Caco-2 (cell line): ENCODE results near the gene PLAGL1. TPM values are rescaled to one million over a fixed set of nuclear protein-coding genes. Genes with fewer than 3 reads are reported as not detected.

Experiments used
- BruUV-seq: library from RNA; stranded (reverse); fragments of 400-500 nt; replicated peaks from 2 replicates; lab custom pipeline; 2021; lab: Mats Ljungman, UMichigan
- CTCF ChIA-PET: fragments of 300-600 bp; sonication (Branson Sonifier 250); formaldehyde crosslinking; loops from one replicate; lab custom pipeline; 2022; ENCODE audit warnings: antibody characterized with exemption; lab: Charles Lee
- POLR2A ChIA-PET: fragments of 300-600 bp; sonication (Branson Sonifier 250); formaldehyde crosslinking; loops from one replicate; lab custom pipeline; 2022; ENCODE audit warnings: antibody characterized with exemption; lab: Charles Lee
- DNase-seq, 2 experiments: peaks; one replicate each; pipeline versions ENCODE4 v3.0.0 to v3.0.0-alpha.2; 2020 to 2022
- H3K27me3 ChIP-seq: replicated peaks from 2 replicates; pipeline ENCODE4 v1.6.0; 2011; ENCODE audit warnings: low read length; ENCODE audit not compliant: control insufficient read depth, insufficient read depth
- H3K36me3 ChIP-seq: 2 replicates; pipeline ENCODE4 v1.5.1; 2011; ENCODE audit warnings: low read length; ENCODE audit not compliant: control insufficient read depth, insufficient read depth
- H3K4me1 ChIP-seq: fragments of 250-450 bp; sonication (Bioruptor Pico); 2 replicates; pipeline ENCODE4 v1.5.1; 2020; ENCODE audit warnings: mild to moderate bottlenecking
- H3K4me3 ChIP-seq: 2 replicates; pipeline ENCODE4 v1.5.1; 2011; ENCODE audit warnings: low read depth, mild to moderate bottlenecking, control low read depth, low read length
- H3K9me3 ChIP-seq: fragments of 250-450 bp; sonication (Bioruptor Pico); 2 replicates; pipeline ENCODE4 v1.5.1; 2020; ENCODE audit warnings: mild to moderate bottlenecking, moderate library complexity
- H3K27ac Mint-ChIP-seq: one replicate; pipeline ENCODE4 v1.8.0; 2022; ENCODE audit warnings: mixed read lengths; ENCODE audit not compliant: unreplicated experiment
- H3K27me3 Mint-ChIP-seq: one replicate; pipeline ENCODE4 v1.8.0; 2022; ENCODE audit warnings: mixed read lengths; ENCODE audit not compliant: insufficient read depth, unreplicated experiment
- H3K36me3 Mint-ChIP-seq: one replicate; pipeline ENCODE4 v1.8.0; 2022; ENCODE audit warnings: mild to moderate bottlenecking, mixed read lengths; ENCODE audit not compliant: insufficient read depth, unreplicated experiment
- H3K4me1 Mint-ChIP-seq: one replicate; pipeline ENCODE4 v1.8.0; 2022; ENCODE audit warnings: low read depth, mixed read lengths; ENCODE audit not compliant: unreplicated experiment
- H3K4me3 Mint-ChIP-seq: one replicate; pipeline ENCODE4 v1.8.0; 2022; ENCODE audit warnings: mild to moderate bottlenecking, moderate library complexity, mixed read lengths; ENCODE audit not compliant: unreplicated experiment
- H3K9me3 Mint-ChIP-seq: one replicate; pipeline ENCODE4 v1.8.0; 2022; ENCODE audit warnings: mixed read lengths; ENCODE audit not compliant: unreplicated experiment
- intact Hi-C: fragments of 100-400 bp; cut with micrococcal nuclease; formaldehyde crosslinking; loops from one replicate; pipeline ENCODE4 v1.10.0; 2022; ENCODE audit not compliant: unreplicated experiment
- total RNA-seq: library from RNA; stranded (reverse); gene quantifications from 2 replicates; pipeline ENCODE4 v1.2.3, GENCODE V29; 2022
- TF ChIP-seq, protein P1 (sequence below), 2 experiments: fragments of 200-600 bp in 1 of 2; IDR thresholded peaks; 1 replicate in 1 of 2; 2 replicates in 1 of 2; pipeline versions ENCODE4 v1.5.1 to v1.8.0; 2011 to 2022; ENCODE audit warnings: antibody characterized with exemption in 1 of 2, control low read depth in 1 of 2, inconsistent platforms in 1 of 2, low read depth in 1 of 2, low read length in 1 of 2, mild to moderate bottlenecking in 1 of 2, moderate library complexity in 1 of 2; ENCODE audit not compliant: insufficient read depth in 1 of 2, severe bottlenecking in 1 of 2, unreplicated experiment in 1 of 2

The PLAGL1 gene
- total RNA-seq, 1 experiment from 2014 or later: 0.70 TPM

- no peak for DNase-seq
- peaks cover 3% of the 10 kb centered on the region for H3K27me3 Mint-ChIP-seq
- H3K36me3 Mint-ChIP-seq: no peaks in the 10 kb centered on the region
- Histone ChIP-seq H3K27me3 (no peaks in the 10 kb centered on the region), H3K36me3 (no peaks in the 10 kb centered on the region), H3K9me3 (no peaks in the 10 kb centered on the region), H3K4me3 (no peak overlapping the region), H3K4me1 (no peaks in the 10 kb centered on the region)
- POLR2A ChIA-PET: no interaction called here
- H3K9me3 Mint-ChIP-seq: no peaks in the 10 kb centered on the region
- H3K4me1 Mint-ChIP-seq: no peaks in the 10 kb centered on the region
- intact Hi-C loops: no loop called here
- no TSS peak for BruUV-seq
- H3K27ac Mint-ChIP-seq: no peak overlapping the region
- H3K4me3 Mint-ChIP-seq: no peak overlapping the region
- CTCF ChIA-PET: no interaction called here
- TF ChIP-seq, protein P1, sequence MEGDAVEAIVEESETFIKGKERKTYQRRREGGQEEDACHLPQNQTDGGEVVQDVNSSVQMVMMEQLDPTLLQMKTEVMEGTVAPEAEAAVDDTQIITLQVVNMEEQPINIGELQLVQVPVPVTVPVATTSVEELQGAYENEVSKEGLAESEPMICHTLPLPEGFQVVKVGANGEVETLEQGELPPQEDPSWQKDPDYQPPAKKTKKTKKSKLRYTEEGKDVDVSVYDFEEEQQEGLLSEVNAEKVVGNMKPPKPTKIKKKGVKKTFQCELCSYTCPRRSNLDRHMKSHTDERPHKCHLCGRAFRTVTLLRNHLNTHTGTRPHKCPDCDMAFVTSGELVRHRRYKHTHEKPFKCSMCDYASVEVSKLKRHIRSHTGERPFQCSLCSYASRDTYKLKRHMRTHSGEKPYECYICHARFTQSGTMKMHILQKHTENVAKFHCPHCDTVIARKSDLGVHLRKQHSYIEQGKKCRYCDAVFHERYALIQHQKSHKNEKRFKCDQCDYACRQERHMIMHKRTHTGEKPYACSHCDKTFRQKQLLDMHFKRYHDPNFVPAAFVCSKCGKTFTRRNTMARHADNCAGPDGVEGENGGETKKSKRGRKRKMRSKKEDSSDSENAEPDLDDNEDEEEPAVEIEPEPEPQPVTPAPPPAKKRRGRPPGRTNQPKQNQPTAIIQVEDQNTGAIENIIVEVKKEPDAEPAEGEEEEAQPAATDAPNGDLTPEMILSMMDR (IDR thresholded peaks at IDR 0.05; ENCODE audit: insufficient read depth in 1 of 2, low read depth in 1 of 2, low read length in 1 of 2, severe bottlenecking in 1 of 2, unreplicated experiment in 1 of 2): no peak
These were observed 71.0 kb downstream of the PLAGL1 start for GRCh38 chr6:143936778-143937667.

GRCh38 chr6:143936347-143936746 lies 71.7 kb downstream of the PLAGL1 start:
- Histone ChIP-seq H3K4me1 (no peaks in the 10 kb centered on the region), H3K27me3 (no peaks in the 10 kb centered on the region), H3K36me3 (no peaks in the 10 kb centered on the region), H3K9me3 (no peaks in the 10 kb centered on the region), H3K4me3 (no peak overlapping the region)
- no peak overlapping the region for H3K27ac Mint-ChIP-seq
- intact Hi-C loops: no loop called here
- POLR2A ChIA-PET: no interaction called here
- no peaks in the 10 kb centered on the region for H3K36me3 Mint-ChIP-seq
- H3K9me3 Mint-ChIP-seq: no peaks in the 10 kb centered on the region
- no peaks in the 10 kb centered on the region for H3K4me1 Mint-ChIP-seq
- CTCF ChIA-PET: no interaction called here
- TF ChIP-seq, protein P1 (IDR thresholded peaks at IDR 0.05; ENCODE audit: insufficient read depth in 1 of 2, low read depth in 1 of 2, low read length in 1 of 2, severe bottlenecking in 1 of 2, unreplicated experiment in 1 of 2): no peak
- no peak for DNase-seq
- BruUV-seq: no TSS peak
- H3K4me3 Mint-ChIP-seq: no peak overlapping the region
- H3K27me3 Mint-ChIP-seq: peaks cover 3% of the 10 kb centered on the region

DNA sequence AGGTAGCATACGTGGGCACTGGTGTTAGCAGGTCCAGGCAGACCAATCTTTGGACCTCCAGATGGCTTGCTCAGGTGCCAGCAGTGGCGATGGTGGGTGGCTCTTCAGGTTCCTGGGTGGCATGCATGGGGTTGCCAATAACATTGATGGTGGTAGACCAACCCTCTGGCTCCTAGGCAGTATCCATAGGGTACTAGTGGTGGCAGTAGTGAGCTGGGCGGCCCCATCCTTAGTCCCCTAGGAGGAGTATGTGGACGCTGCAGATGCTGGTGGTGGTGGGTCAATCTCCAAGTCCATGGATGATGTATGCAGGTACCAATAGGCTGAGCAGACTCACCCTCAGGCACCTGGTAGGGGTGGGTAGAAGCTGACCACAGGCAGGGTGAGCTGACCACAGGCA lies 73.2 kb downstream of the PLAGL1 start:
- no peak overlapping the region for H3K4me3 ChIP-seq
- no peaks in the 10 kb centered on the region for H3K4me1 Mint-ChIP-seq
- no peaks in the 10 kb centered on the region for H3K36me3 ChIP-seq
- no peak overlapping the region for H3K27ac Mint-ChIP-seq
- CTCF ChIA-PET: no interaction called here
- H3K9me3 Mint-ChIP-seq: no peaks in the 10 kb centered on the region
- no peaks in the 10 kb centered on the region for H3K9me3 ChIP-seq
- H3K36me3 Mint-ChIP-seq: no peaks in the 10 kb centered on the region
- POLR2A ChIA-PET: no interaction called here
- DNase-seq: no peak
- BruUV-seq: no TSS peak
- intact Hi-C loops: no loop called here
- TF ChIP-seq, protein P1 (IDR thresholded peaks at IDR 0.05; ENCODE audit: insufficient read depth in 1 of 2, low read depth in 1 of 2, low read length in 1 of 2, severe bottlenecking in 1 of 2, unreplicated experiment in 1 of 2): no peak
- no peaks in the 10 kb centered on the region for H3K27me3 ChIP-seq
- H3K27me3 Mint-ChIP-seq: peaks cover 10% of the 10 kb centered on the region
- H3K4me1 ChIP-seq: no peaks in the 10 kb centered on the region
- no peak overlapping the region for H3K4me3 Mint-ChIP-seq
